H9 (cell line): ENCODE measurements around the gene IER5L. TPM values are rescaled to one million over a fixed set of nuclear protein-coding genes. Genes with fewer than 3 reads are reported as not detected.

Source experiments
- DNase-seq: peaks from one replicate; pipeline ENCODE4 v3.0.0-alpha.2; 2017
- H2AFZ ChIP-seq: one replicate; pipeline ENCODE4 v1.6.1; 2013; ENCODE audit warnings: mild to moderate bottlenecking, low read length, control low read depth, moderate library complexity
- H2AK5ac ChIP-seq: 2 replicates; pipeline ENCODE4 v1.6.1; 2013; ENCODE audit warnings: low read length, control low read depth, mixed read lengths; ENCODE audit not compliant: insufficient read length
- H2BK120ac ChIP-seq: one replicate; pipeline ENCODE4 v1.6.1; 2013; ENCODE audit warnings: low read depth, mild to moderate bottlenecking, low read length, control low read depth, inconsistent platforms; ENCODE audit not compliant: poor library complexity, severe bottlenecking
- H2BK12ac ChIP-seq: 2 replicates; pipeline ENCODE4 v1.6.1; 2013; ENCODE audit warnings: low read length, control low read depth, mixed read lengths, low read depth; ENCODE audit not compliant: insufficient read length
- H2BK15ac ChIP-seq: 2 replicates; pipeline ENCODE4 v1.6.1; 2013; ENCODE audit warnings: low read depth, low read length, control low read depth
- H2BK20ac ChIP-seq: one replicate; pipeline ENCODE4 v1.6.1; 2013; ENCODE audit warnings: low read depth, mild to moderate bottlenecking, low read length, control low read depth, inconsistent platforms; ENCODE audit not compliant: poor library complexity, severe bottlenecking
- H2BK5ac ChIP-seq: 2 replicates; pipeline ENCODE4 v1.6.1; 2013; ENCODE audit warnings: low read length, control low read depth, mixed read lengths; ENCODE audit not compliant: insufficient read length
- H3K14ac ChIP-seq: 2 replicates; pipeline ENCODE4 v1.6.1; 2013; ENCODE audit warnings: low read length, control low read depth; ENCODE audit not compliant: insufficient read depth
- H3K18ac ChIP-seq: 2 replicates; pipeline ENCODE4 v1.6.1; 2013; ENCODE audit warnings: low read depth, mild to moderate bottlenecking, mixed read lengths, low read length, control low read depth; ENCODE audit not compliant: insufficient read length
- H3K23ac ChIP-seq: 2 replicates; pipeline ENCODE4 v1.6.1; 2013; ENCODE audit warnings: low read length, control low read depth, mixed read lengths, low read depth; ENCODE audit not compliant: insufficient read length
- H3K23me2 ChIP-seq: 2 replicates; pipeline ENCODE4 v1.6.1; 2013; ENCODE audit warnings: low read depth, mild to moderate bottlenecking, mixed read lengths, low read length, control low read depth; ENCODE audit not compliant: insufficient read length, poor library complexity, severe bottlenecking
- H3K27ac ChIP-seq: 2 replicates; pipeline ENCODE4 v1.5.1; 2013; ENCODE audit warnings: low read length, control low read depth, mixed read lengths, low read depth; ENCODE audit not compliant: insufficient read length
- H3K27me3 ChIP-seq: 2 replicates; pipeline ENCODE4 v1.6.1; 2013; ENCODE audit warnings: low read length, control low read depth, inconsistent platforms; ENCODE audit not compliant: insufficient read depth
- H3K4ac ChIP-seq: 2 replicates; pipeline ENCODE4 v1.6.1; 2013; ENCODE audit warnings: low read depth, mild to moderate bottlenecking, control low read depth, inconsistent platforms, low read length, moderate library complexity
- H3K4me1 ChIP-seq: 2 replicates; pipeline ENCODE4 v1.6.1; 2013; ENCODE audit warnings: low read length, control low read depth, inconsistent platforms; ENCODE audit not compliant: insufficient read depth
- H3K4me2 ChIP-seq: 2 replicates; pipeline ENCODE4 v1.6.1; 2013; ENCODE audit warnings: low read length, control low read depth, mixed read lengths; ENCODE audit not compliant: insufficient read length, insufficient read depth
- H3K56ac ChIP-seq: 2 replicates; pipeline ENCODE4 v1.6.1; 2013; ENCODE audit warnings: low read depth, mild to moderate bottlenecking, mixed read lengths, low read length, control low read depth; ENCODE audit not compliant: insufficient read length
- H3K79me1 ChIP-seq: 2 replicates; pipeline ENCODE4 v1.6.1; 2013; ENCODE audit warnings: low read depth, mild to moderate bottlenecking, moderate library complexity, low read length, control low read depth, inconsistent platforms; ENCODE audit not compliant: insufficient read depth, poor library complexity, severe bottlenecking
- H3K79me2 ChIP-seq: 2 replicates; pipeline ENCODE4 v1.6.1; 2013; ENCODE audit warnings: low read length, control low read depth, inconsistent platforms; ENCODE audit not compliant: insufficient read depth
- H3K9ac ChIP-seq: 2 replicates; pipeline ENCODE4 v1.6.1; 2013; ENCODE audit warnings: low read length, control low read depth, mixed read lengths; ENCODE audit not compliant: insufficient read length; ENCODE audit errors: extremely low read depth
- H3K9me3 ChIP-seq: one replicate; pipeline ENCODE4 v1.6.1; 2013; ENCODE audit warnings: low read depth, low read length, inconsistent platforms; ENCODE audit not compliant: control insufficient read depth
- H3T11ph ChIP-seq: one replicate; pipeline ENCODE4 v1.6.1; 2013; ENCODE audit warnings: mild to moderate bottlenecking, low read length, control low read depth, inconsistent platforms
- H4K20me1 ChIP-seq: one replicate; pipeline ENCODE4 v1.6.1; 2013; ENCODE audit not compliant: control insufficient read depth, insufficient read length, insufficient read depth
- H4K5ac ChIP-seq: 2 replicates; pipeline ENCODE4 v1.6.1; 2013; ENCODE audit warnings: low read depth, mild to moderate bottlenecking, mixed read lengths, low read length, control low read depth; ENCODE audit not compliant: insufficient read length
- H4K8ac ChIP-seq: replicated peaks from 2 replicates; pipeline ENCODE4 v1.6.1; 2013; ENCODE audit warnings: low read length, control low read depth, mixed read lengths, low read depth; ENCODE audit not compliant: insufficient read length
- H4K91ac ChIP-seq: 2 replicates; pipeline ENCODE4 v1.6.1; 2013; ENCODE audit warnings: low read depth, mild to moderate bottlenecking, moderate library complexity, mixed read lengths, low read length, control low read depth; ENCODE audit not compliant: insufficient read length
- H3K27ac Mint-ChIP-seq, 3 experiments: 2 replicates in 2 of 3; 3 replicates in 1 of 3; pipeline ENCODE4 v1.8.0; 2020 to 2021; ENCODE audit warnings: mixed read lengths in 3 of 3, mild to moderate bottlenecking in 1 of 3, moderate library complexity in 1 of 3
- H3K27me3 Mint-ChIP-seq: 2 replicates; pipeline ENCODE4 v1.8.0; 2021; ENCODE audit warnings: low read depth, mild to moderate bottlenecking, moderate library complexity, mixed read lengths
- H3K36me3 Mint-ChIP-seq, 3 experiments: 2 replicates in 2 of 3; 3 replicates in 1 of 3; pipeline ENCODE4 v1.8.0; 2020 to 2021; ENCODE audit warnings: low read depth in 3 of 3, mixed read lengths in 3 of 3; ENCODE audit not compliant: insufficient read depth in 1 of 3
- H3K4me1 Mint-ChIP-seq, 2 experiments: 2 replicates each; pipeline ENCODE4 v1.8.0; 2020; ENCODE audit warnings: mixed read lengths in 2 of 2
- H3K4me3 Mint-ChIP-seq, 2 experiments: 2 replicates in 1 of 2; 3 replicates in 1 of 2; pipeline ENCODE4 v1.8.0; 2020 to 2021; ENCODE audit warnings: mild to moderate bottlenecking in 2 of 2, mixed read lengths in 2 of 2, moderate library complexity in 1 of 2
- H3K9me3 Mint-ChIP-seq, 2 experiments: 2 replicates in 1 of 2; 3 replicates in 1 of 2; pipeline ENCODE4 v1.8.0; 2020; ENCODE audit warnings: mild to moderate bottlenecking in 2 of 2, mixed read lengths in 2 of 2, moderate library complexity in 1 of 2
- CTCF ChIP-seq: fragments of 200-600 bp; sonication (generic); conservative IDR thresholded peaks from 3 replicates; pipeline ENCODE4 v1.8.0; 2021; ENCODE audit warnings: antibody characterized with exemption, mild to moderate bottlenecking
- WGBS: extraction: QIAGEN DNeasy Blood & Tissue Kit; methylation state at CpG from one replicate; pipeline ENCODE4 v1.1.7; 2013; ENCODE audit warnings: missing lambda C conversion rate, low lambda C conversion rate, mixed read lengths; ENCODE audit not compliant: insufficient read length; ENCODE audit errors: extremely low coverage; 5-methylcytosine and 5-hydroxymethylcytosine counted together
- total RNA-seq: library from RNA; stranded (reverse); gene quantifications from 2 replicates; pipeline ENCODE4 v1.2.1, GENCODE V29; 2021

The IER5L gene
- total RNA-seq, 1 experiment from 2014 or later, result 1.0 TPM

GRCh38 chr9:129222819-129223218 lies 44.8 kb upstream of the IER5L start:
- Mint-ChIP-seq H3K27me3 (no peaks in the 10 kb centered on the region), H3K9me3 (no peaks in the 10 kb centered on the region), H3K27ac (peak overlapping the region in 1 of 3 experiments; percentile 95; a peak in 4 of 7 replicates), H3K36me3 (no peaks in the 10 kb centered on the region), H3K4me3 (no peak overlapping the region; a peak in 1 of 5 replicates), H3K4me1 (peaks cover 20 to 57% of the 10 kb centered on the region in 2 experiments)
- H2BK15ac ChIP-seq, result no peak overlapping the region
- no peaks in the 10 kb centered on the region for H3K27me3 ChIP-seq
- H3K9me3 ChIP-seq, result no peaks in the 10 kb centered on the region
- H2BK12ac ChIP-seq, result no peak overlapping the region
- no peak overlapping the region for H2AFZ ChIP-seq
- TF ChIP-seq CTCF, result no peak
- H3K4me2 ChIP-seq, result no peak overlapping the region
- H3K27ac ChIP-seq, result no peak overlapping the region
- H4K5ac ChIP-seq, result no peak overlapping the region
- H3K23ac ChIP-seq, result no peak overlapping the region
- H2BK20ac ChIP-seq, result no peak overlapping the region
- no peaks in the 10 kb centered on the region for H3K79me2 ChIP-seq
- no peak overlapping the region for H4K91ac ChIP-seq
- no peak for DNase-seq
- H3K9ac ChIP-seq, result no peak overlapping the region
- no peaks in the 10 kb centered on the region for H3K23me2 ChIP-seq
- no peak overlapping the region for H2BK120ac ChIP-seq
- peaks cover 2% of the 10 kb centered on the region for H4K20me1 ChIP-seq
- no peak overlapping the region for H3K4ac ChIP-seq
- H3K79me1 ChIP-seq, result no peaks in the 10 kb centered on the region
- no peak overlapping the region for H3K56ac ChIP-seq
- H3K4me1 ChIP-seq, result no peaks in the 10 kb centered on the region; the same call in 1 of the 2 replicates
- no CpG with 5 or more reads among the region's 13 CpGs for WGBS
- H4K8ac ChIP-seq, result no peak overlapping the region
- no peak overlapping the region for H2AK5ac ChIP-seq
- H3K18ac ChIP-seq, result no peak overlapping the region
- H3K14ac ChIP-seq, result no peak overlapping the region
- H2BK5ac ChIP-seq, result no peak overlapping the region
- no peak overlapping the region for H3T11ph ChIP-seq
